ENCODE data around the gene LAPTM4A. TPM values are rescaled to one million over a fixed set of nuclear protein-coding genes. Genes with fewer than 3 reads are reported as not detected.

LAPTM4A gene
- polyA plus RNA-seq, 1 donor (not counting 4 experiments of a cell fraction or from before 2014, with no cell fraction given): 509 TPM

DNA sequence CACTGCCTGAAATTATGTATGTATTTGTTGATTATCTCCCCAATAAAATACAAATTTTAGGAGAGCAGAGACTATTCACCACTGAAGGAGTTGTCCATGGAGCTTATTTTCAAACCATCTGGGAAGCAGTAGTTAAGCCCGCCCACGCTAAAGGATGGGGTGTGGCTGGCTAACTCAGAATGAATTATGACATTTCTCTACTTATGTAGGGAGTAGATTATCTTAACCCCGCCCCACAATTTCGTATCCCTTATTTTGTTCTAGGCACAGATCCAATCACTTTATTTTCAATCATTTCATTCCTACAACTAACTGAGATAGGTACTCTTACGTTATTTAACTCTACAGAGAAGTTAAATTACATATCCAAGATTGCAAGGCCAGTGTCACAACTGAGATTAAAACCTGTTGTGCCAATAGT, 1.4 kb upstream of the LAPTM4A start:
- H3K27me3 ChIP-seq (ENCODE audit: control insufficient read depth, extremely low read depth, insufficient read depth, low read length): no peaks in the 10 kb centered on the region
- DNase-seq (ENCODE audit: low read depth, low spot score) (no peak), FAIRE-seq (peak; percentile 66)
- H3K4me3 ChIP-seq (ENCODE audit: control insufficient read depth in 2 of 3, extremely low read depth in 1 of 3, insufficient read depth in 2 of 3, low read depth in 1 of 3, low read length in 3 of 3): peak overlapping the region; percentile 91 to 99 (median 98)
- H3K27ac ChIP-seq (ENCODE audit: control insufficient read depth, insufficient read depth, low read length): peak overlapping the region; percentile 98
- peaks cover 0 to 4% of the 10 kb centered on the region in 2 experiments for H3K36me3 ChIP-seq (ENCODE audit: control insufficient read depth in 2 of 2, extremely low read depth in 1 of 2, insufficient read depth in 2 of 2, low read length in 2 of 2)
- no peak for TF ChIP-seq CTCF (optimal IDR thresholded peaks at IDR 0.05 in 1 of 3, IDR thresholded peaks at IDR 0.05 in 1 of 3, conservative IDR thresholded peaks at IDR 0.05 in 1 of 3; ENCODE audit: extremely low read depth in 1 of 3, insufficient read depth in 2 of 3, low read length in 3 of 3)
- TF ChIP-seq EZH2 (IDR thresholded peaks at IDR 0.05; ENCODE audit: low read length): no peak
- dilution Hi-C loops (cut with MboI; ENCODE audit: extremely low pct_ligation_motif_present, low sequenced_read_pairs): no loop called here
- no peaks in the 10 kb centered on the region for H3K9me1 ChIP-seq (ENCODE audit: control insufficient read depth, extremely low read depth, insufficient read depth, low read length)
- peaks cover 33% of the 10 kb centered on the region for H3K4me1 ChIP-seq (ENCODE audit: control insufficient read depth, extremely low read depth, insufficient read depth, low read length)
- H3K9ac ChIP-seq (ENCODE audit: control insufficient read depth, extremely low read depth, insufficient read depth, low read length): peak overlapping the region; percentile 94
- no peaks in the 10 kb centered on the region for H3K9me3 ChIP-seq (ENCODE audit: control insufficient read depth, low read depth, low read length)
- peaks cover 3% of the 10 kb centered on the region for H4K20me1 ChIP-seq (ENCODE audit: control insufficient read depth, extremely low read depth, insufficient read depth, low read length)
- H3K79me2 ChIP-seq (ENCODE audit: control insufficient read depth, insufficient read depth, low read length): peaks cover 35% of the 10 kb centered on the region
- peak overlapping the region; percentile 84 for H3K4me2 ChIP-seq (ENCODE audit: control insufficient read depth, extremely low read depth, insufficient read depth, low read depth, low read length)
- peak overlapping the region; percentile 61 for H2AFZ ChIP-seq (ENCODE audit: control insufficient read depth, low read length)

GRCh38 chr2:20052229-20052851, 912 bp upstream of the LAPTM4A start:
- Histone ChIP-seq H3K4me2 (ENCODE audit: control insufficient read depth, extremely low read depth, insufficient read depth, low read depth, low read length) (peak overlapping the region; percentile 84), H3K27ac (ENCODE audit: control insufficient read depth, insufficient read depth, low read length) (peak overlapping the region; percentile 98), H4K20me1 (ENCODE audit: control insufficient read depth, extremely low read depth, insufficient read depth, low read length) (peaks cover 3% of the 10 kb centered on the region), H3K9me1 (ENCODE audit: control insufficient read depth, extremely low read depth, insufficient read depth, low read length) (no peaks in the 10 kb centered on the region), H3K4me1 (ENCODE audit: control insufficient read depth, extremely low read depth, insufficient read depth, low read length) (peaks cover 36% of the 10 kb centered on the region), H3K9ac (ENCODE audit: control insufficient read depth, extremely low read depth, insufficient read depth, low read length) (peak overlapping the region; percentile 94), H3K36me3 (ENCODE audit: control insufficient read depth in 2 of 2, extremely low read depth in 1 of 2, insufficient read depth in 2 of 2, low read length in 2 of 2) (peaks cover 0 to 4% of the 10 kb centered on the region in 2 experiments), H3K9me3 (ENCODE audit: control insufficient read depth, low read depth, low read length) (no peaks in the 10 kb centered on the region), H3K4me3 (ENCODE audit: control insufficient read depth in 2 of 3, extremely low read depth in 1 of 3, insufficient read depth in 2 of 3, low read depth in 1 of 3, low read length in 3 of 3) (peak overlapping the region; percentile 91 to 99 (median 98)), H3K27me3 (ENCODE audit: control insufficient read depth, extremely low read depth, insufficient read depth, low read length) (no peaks in the 10 kb centered on the region), H2AFZ (ENCODE audit: control insufficient read depth, low read length) (peak overlapping the region; percentile 61), H3K79me2 (ENCODE audit: control insufficient read depth, insufficient read depth, low read length) (peaks cover 39% of the 10 kb centered on the region)
- DNase-seq (ENCODE audit: low read depth, low spot score) (no peak), FAIRE-seq (no peak)
- no peak for TF ChIP-seq EZH2 (IDR thresholded peaks at IDR 0.05; ENCODE audit: low read length)
- no peak for TF ChIP-seq CTCF (optimal IDR thresholded peaks at IDR 0.05 in 1 of 3, IDR thresholded peaks at IDR 0.05 in 1 of 3, conservative IDR thresholded peaks at IDR 0.05 in 1 of 3; ENCODE audit: extremely low read depth in 1 of 3, insufficient read depth in 2 of 3, low read length in 3 of 3)
- dilution Hi-C loops (cut with MboI; ENCODE audit: extremely low pct_ligation_motif_present, low sequenced_read_pairs): no loop called here

Data from keratinocyte (primary cell).